Erythroblast (primary cell): Measurements from ENCODE around the gene PARL.

Experiments used
- GATA1 ChIP-seq: IDR thresholded peaks from 2 replicates; pipeline ENCODE4 v1.6.1; 2011; ENCODE audit warnings: low read depth, mild to moderate bottlenecking, control low read depth, low read length, moderate library complexity
- POLR2A ChIP-seq: IDR thresholded peaks from 2 replicates; pipeline ENCODE4 v1.6.1; 2011; ENCODE audit warnings: mild to moderate bottlenecking, low read length

DNA sequence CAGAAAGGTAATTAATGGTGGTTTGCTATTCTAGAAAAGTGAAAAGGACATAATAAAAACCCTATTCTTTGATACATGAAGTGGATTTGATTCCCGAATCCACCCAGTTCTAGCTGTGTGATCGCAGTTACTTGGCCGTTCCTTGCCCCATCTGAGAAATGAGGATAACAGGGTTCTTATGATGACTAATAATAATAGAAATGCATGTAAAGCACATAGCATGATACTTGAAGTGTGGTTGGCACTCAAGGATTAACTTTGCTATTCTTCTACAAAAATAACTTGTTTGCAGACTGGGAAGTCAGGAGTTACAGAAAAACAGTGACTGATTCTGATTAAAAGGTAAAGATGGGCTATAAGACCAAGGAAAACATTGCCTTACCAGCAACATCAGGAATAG is 26.8 kb downstream of the PARL start:
- TF ChIP-seq POLR2A, result no peak
- TF ChIP-seq GATA1, result no peak
